HepG2 (cell line): ENCODE results near the gene TTLL8. TPM values are rescaled to one million over a fixed set of nuclear protein-coding genes. Genes with fewer than 3 reads are reported as not detected.

ENCODE experiments used
- ARNT2 ChIP-seq: sonication (generic); formaldehyde crosslinking; IDR thresholded peaks from 2 replicates; pipeline ENCODE4 v1.8.0; 2022; ENCODE audit warnings: mild to moderate bottlenecking, low read depth, missing genetic modification reagents, moderate library complexity
- ATF7 ChIP-seq, 2 experiments: fragments of 450-650 bp in 1 of 2; sonication (generic) in 1 of 2; formaldehyde crosslinking in 1 of 2; IDR thresholded peaks; 2 replicates each; pipeline versions ENCODE4 v1.4.0 to v1.6.1; 2016 to 2020; ENCODE audit warnings: antibody characterized with exemption in 1 of 2, mild to moderate bottlenecking in 1 of 2, missing genetic modification reagents in 1 of 2
- CREB1 ChIP-seq, 2 experiments: fragments of 450-650 bp in 1 of 2; IDR thresholded peaks; 2 replicates each; pipeline ENCODE4 v1.6.1; 2016 to 2017; ENCODE audit warnings: control low read depth in 1 of 2, mild to moderate bottlenecking in 1 of 2, missing compliant biosample characterization in 1 of 2, missing genetic modification characterization in 1 of 2
- ELF1 ChIP-seq: sonication (generic); formaldehyde crosslinking; IDR thresholded peaks from 2 replicates; pipeline ENCODE4 v1.4.0; 2020; ENCODE audit warnings: missing genetic modification reagents
- FIP1L1 ChIP-seq: fragments of 200-400 bp; formaldehyde crosslinking; IDR thresholded peaks from 2 replicates; pipeline ENCODE4 v1.6.1; 2018; ENCODE audit warnings: low read depth, mild to moderate bottlenecking, low read length, moderate library complexity, borderline replicate concordance; ENCODE audit not compliant: insufficient read depth
- FOXA1 ChIP-seq, 2 experiments: fragments of 450-650 bp in 1 of 2; sonication (generic) in 1 of 2; formaldehyde crosslinking in 1 of 2; IDR thresholded peaks; 2 replicates each; pipeline versions ENCODE4 v1.4.0 to v1.6.1; 2016 to 2020; ENCODE audit warnings: missing genetic modification reagents in 1 of 2
- LCORL ChIP-seq, 2 experiments: fragments of 450-650 bp in 1 of 2; sonication (generic) in 1 of 2; formaldehyde crosslinking in 1 of 2; IDR thresholded peaks; 2 replicates each; pipeline versions ENCODE4 v1.5.0 to v1.6.1; 2017 to 2020; ENCODE audit warnings: antibody characterized with exemption in 1 of 2, missing genetic modification reagents in 1 of 2
- NFATC3 ChIP-seq: sonication (generic); formaldehyde crosslinking; IDR thresholded peaks from 2 replicates; pipeline ENCODE4 v1.5.1; 2020; ENCODE audit warnings: mild to moderate bottlenecking, missing genetic modification reagents
- PHF20 ChIP-seq: sonication (generic); formaldehyde crosslinking; IDR thresholded peaks from 2 replicates; pipeline ENCODE4 v1.5.0; 2020; ENCODE audit warnings: mild to moderate bottlenecking, missing genetic modification reagents
- PLRG1 ChIP-seq: fragments of 450-650 bp; conservative IDR thresholded peaks from 2 replicates; pipeline ENCODE4 v1.6.1; 2016
- SMARCE1 ChIP-seq: fragments of 450-650 bp; IDR thresholded peaks from 2 replicates; pipeline ENCODE4 v1.6.1; 2017; ENCODE audit warnings: borderline replicate concordance
- ZFP1 ChIP-seq: IDR thresholded peaks from 2 replicates; pipeline ENCODE4 v1.6.1; 2016
- ZKSCAN1 ChIP-seq: fragments of 150-350 bp; IDR thresholded peaks from 2 replicates; pipeline ENCODE4 v1.6.1; 2014; ENCODE audit warnings: low read length
- ZNF34 ChIP-seq: sonication (generic); formaldehyde crosslinking; IDR thresholded peaks from 2 replicates; pipeline ENCODE4 v1.4.0; 2020; ENCODE audit warnings: mild to moderate bottlenecking, missing genetic modification reagents, borderline replicate concordance
- ZNF350 ChIP-seq: sonication (generic); formaldehyde crosslinking; IDR thresholded peaks from 2 replicates; pipeline ENCODE4 v1.4.0; 2020; ENCODE audit warnings: mild to moderate bottlenecking, low read depth, missing genetic modification reagents, borderline replicate concordance
- ZNF652 ChIP-seq: IDR thresholded peaks from 2 replicates; pipeline ENCODE4 v1.6.1; 2016; ENCODE audit warnings: low read depth, borderline replicate concordance
- ZNF776 ChIP-seq: sonication (generic); formaldehyde crosslinking; IDR thresholded peaks from 2 replicates; pipeline ENCODE4 v1.4.0; 2020; ENCODE audit warnings: mild to moderate bottlenecking, missing genetic modification reagents
- ZNF780A ChIP-seq: sonication (generic); formaldehyde crosslinking; IDR thresholded peaks from 2 replicates; pipeline ENCODE4 v1.8.0; 2022; ENCODE audit warnings: mild to moderate bottlenecking, missing genetic modification reagents, moderate library complexity
- ZNF83 ChIP-seq: sonication (generic); formaldehyde crosslinking; IDR thresholded peaks from 2 replicates; pipeline ENCODE4 v1.4.0; 2020; ENCODE audit warnings: missing genetic modification reagents, mild to moderate bottlenecking, borderline replicate concordance
- polyA plus RNA-seq, 8 experiments: library from polyadenylated mRNA; depleted of rRNA in 3 of 8; stranded (reverse) in 7 of 8; unstranded in 1 of 8; fragments of >200 nt; fragmentation: Illumina TruSeq in 4 of 8; extraction: Trizol in 4 of 8; gene quantifications; 2 replicates each; pipeline versions ENCODE4 v1.2.1 to v1.2.3, GENCODE V29; 2011 to 2016; ENCODE audit warnings: low read depth in 4 of 8, missing spikeins in 1 of 8, mixed read lengths in 1 of 8; ENCODE audit not compliant: insufficient read depth in 1 of 8
- total RNA-seq, 5 experiments: library from RNA; depleted of rRNA; stranded (reverse); fragments of >200 nt; fragmentation: Illumina TruSeq; extraction: Trizol; gene quantifications; 2 replicates each; pipeline ENCODE4 v1.2.3, GENCODE V29; 2016; ENCODE audit warnings: low read depth in 1 of 5
- TF ChIP-seq, protein P1 (sequence below): sonication (generic); formaldehyde crosslinking; IDR thresholded peaks from 2 replicates; pipeline ENCODE4 v1.4.0; 2020; ENCODE audit warnings: missing genetic modification reagents
- TF ChIP-seq, protein P2 (sequence below): sonication (generic); formaldehyde crosslinking; IDR thresholded peaks from 2 replicates; pipeline ENCODE4 v1.5.0; 2020; ENCODE audit warnings: mild to moderate bottlenecking, missing genetic modification reagents, moderate library complexity
- TF ChIP-seq, protein P3 (sequence below): sonication (generic); formaldehyde crosslinking; IDR thresholded peaks from 2 replicates; pipeline ENCODE4 v1.4.0; 2020; ENCODE audit warnings: missing genetic modification reagents

TTLL8 gene
- total and polyA plus RNA-seq, 2 of the 13 experiments (the other 11 are each of a cell fraction or from before 2014, with no cell fraction given), result not detected

DNA sequence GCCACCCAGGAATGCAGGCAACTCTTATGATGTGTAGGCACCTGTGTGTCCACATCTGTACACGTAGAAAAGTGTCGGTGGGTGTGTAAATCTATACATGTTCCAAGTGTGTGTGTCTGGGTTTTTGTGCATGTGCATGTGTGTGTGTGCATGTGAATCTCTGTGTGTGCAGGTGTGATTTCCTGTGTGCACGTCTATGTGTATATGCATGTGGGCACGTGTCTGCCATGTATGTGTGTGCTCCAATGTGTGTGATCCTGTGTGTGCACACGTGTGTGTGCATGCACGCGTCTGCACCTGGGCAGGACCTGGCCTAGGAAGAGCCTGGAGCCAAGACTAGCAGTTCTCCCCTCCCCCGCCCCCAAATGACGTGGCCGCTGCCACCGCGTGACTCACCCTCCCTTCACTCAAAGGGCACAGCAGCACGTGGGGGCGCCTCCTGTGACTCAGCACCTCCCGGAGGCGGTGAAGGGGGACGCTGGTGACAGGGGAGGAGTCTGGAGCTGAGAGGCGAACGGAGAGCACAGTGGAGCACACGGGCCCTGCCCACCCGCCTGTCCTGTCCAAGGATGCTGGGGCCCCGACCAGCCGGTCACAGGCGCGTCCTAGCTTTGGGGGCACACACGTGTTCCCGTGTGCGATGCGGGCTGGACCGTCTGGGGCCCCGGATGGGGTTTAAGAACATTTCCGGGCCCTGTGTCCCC lies 87.4 kb downstream of the TTLL8 start (continued):
- TF ChIP-seq, protein P1, sequence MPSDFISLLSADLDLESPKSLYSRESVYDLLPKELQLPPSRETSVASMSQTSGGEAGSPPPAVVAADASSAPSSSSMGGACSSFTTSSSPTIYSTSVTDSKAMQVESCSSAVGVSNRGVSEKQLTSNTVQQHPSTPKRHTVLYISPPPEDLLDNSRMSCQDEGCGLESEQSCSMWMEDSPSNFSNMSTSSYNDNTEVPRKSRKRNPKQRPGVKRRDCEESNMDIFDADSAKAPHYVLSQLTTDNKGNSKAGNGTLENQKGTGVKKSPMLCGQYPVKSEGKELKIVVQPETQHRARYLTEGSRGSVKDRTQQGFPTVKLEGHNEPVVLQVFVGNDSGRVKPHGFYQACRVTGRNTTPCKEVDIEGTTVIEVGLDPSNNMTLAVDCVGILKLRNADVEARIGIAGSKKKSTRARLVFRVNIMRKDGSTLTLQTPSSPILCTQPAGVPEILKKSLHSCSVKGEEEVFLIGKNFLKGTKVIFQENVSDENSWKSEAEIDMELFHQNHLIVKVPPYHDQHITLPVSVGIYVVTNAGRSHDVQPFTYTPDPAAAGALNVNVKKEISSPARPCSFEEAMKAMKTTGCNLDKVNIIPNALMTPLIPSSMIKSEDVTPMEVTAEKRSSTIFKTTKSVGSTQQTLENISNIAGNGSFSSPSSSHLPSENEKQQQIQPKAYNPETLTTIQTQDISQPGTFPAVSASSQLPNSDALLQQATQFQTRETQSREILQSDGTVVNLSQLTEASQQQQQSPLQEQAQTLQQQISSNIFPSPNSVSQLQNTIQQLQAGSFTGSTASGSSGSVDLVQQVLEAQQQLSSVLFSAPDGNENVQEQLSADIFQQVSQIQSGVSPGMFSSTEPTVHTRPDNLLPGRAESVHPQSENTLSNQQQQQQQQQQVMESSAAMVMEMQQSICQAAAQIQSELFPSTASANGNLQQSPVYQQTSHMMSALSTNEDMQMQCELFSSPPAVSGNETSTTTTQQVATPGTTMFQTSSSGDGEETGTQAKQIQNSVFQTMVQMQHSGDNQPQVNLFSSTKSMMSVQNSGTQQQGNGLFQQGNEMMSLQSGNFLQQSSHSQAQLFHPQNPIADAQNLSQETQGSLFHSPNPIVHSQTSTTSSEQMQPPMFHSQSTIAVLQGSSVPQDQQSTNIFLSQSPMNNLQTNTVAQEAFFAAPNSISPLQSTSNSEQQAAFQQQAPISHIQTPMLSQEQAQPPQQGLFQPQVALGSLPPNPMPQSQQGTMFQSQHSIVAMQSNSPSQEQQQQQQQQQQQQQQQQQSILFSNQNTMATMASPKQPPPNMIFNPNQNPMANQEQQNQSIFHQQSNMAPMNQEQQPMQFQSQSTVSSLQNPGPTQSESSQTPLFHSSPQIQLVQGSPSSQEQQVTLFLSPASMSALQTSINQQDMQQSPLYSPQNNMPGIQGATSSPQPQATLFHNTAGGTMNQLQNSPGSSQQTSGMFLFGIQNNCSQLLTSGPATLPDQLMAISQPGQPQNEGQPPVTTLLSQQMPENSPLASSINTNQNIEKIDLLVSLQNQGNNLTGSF (CRISPR knock-in tag), result no peak; the same call in 1 of the 2 replicates
- TF ChIP-seq ZFP1 (CRISPR knock-in tag) (no peak), PHF20 (CRISPR knock-in tag) (no peak), ZNF350 (CRISPR knock-in tag) (peak; percentile 51; the same call in 1 of the 2 replicates), NFATC3 (CRISPR knock-in tag) (no peak), SMARCE1 (no peak), ZNF780A (CRISPR knock-in tag) (0 out of 2 replicates have a peak, but pooled peaks have one; percentile 87), ZNF83 (CRISPR knock-in tag) (no peak), ZNF34 (CRISPR knock-in tag) (no peak), PLRG1 (no peak), FOXA1 (IDR thresholded peaks at IDR 0.05) (no peak), FOXA1 (CRISPR knock-in tag; IDR thresholded peaks at IDR 0.05) (peak; percentile 56; the same call in 1 of the 2 replicates), FIP1L1 (no peak), ZKSCAN1 (no peak), ARNT2 (CRISPR knock-in tag) (peak; percentile 79), LCORL (IDR thresholded peaks at IDR 0.05) (no peak), LCORL (CRISPR knock-in tag; IDR thresholded peaks at IDR 0.05) (peak; percentile 93), CREB1 (IDR thresholded peaks at IDR 0.05) (peak; percentile 96), CREB1 (CRISPR knock-in tag; IDR thresholded peaks at IDR 0.05) (peak; percentile 95; the same call in 1 of the 2 replicates), ZNF776 (no peak), ZNF652 (no peak), ELF1 (CRISPR knock-in tag) (peak; percentile 60; the same call in 1 of the 2 replicates), ATF7 (IDR thresholded peaks at IDR 0.05) (peak; percentile 66), ATF7 (CRISPR knock-in tag; IDR thresholded peaks at IDR 0.05) (peak; percentile 95)
- TF ChIP-seq, protein P2, sequence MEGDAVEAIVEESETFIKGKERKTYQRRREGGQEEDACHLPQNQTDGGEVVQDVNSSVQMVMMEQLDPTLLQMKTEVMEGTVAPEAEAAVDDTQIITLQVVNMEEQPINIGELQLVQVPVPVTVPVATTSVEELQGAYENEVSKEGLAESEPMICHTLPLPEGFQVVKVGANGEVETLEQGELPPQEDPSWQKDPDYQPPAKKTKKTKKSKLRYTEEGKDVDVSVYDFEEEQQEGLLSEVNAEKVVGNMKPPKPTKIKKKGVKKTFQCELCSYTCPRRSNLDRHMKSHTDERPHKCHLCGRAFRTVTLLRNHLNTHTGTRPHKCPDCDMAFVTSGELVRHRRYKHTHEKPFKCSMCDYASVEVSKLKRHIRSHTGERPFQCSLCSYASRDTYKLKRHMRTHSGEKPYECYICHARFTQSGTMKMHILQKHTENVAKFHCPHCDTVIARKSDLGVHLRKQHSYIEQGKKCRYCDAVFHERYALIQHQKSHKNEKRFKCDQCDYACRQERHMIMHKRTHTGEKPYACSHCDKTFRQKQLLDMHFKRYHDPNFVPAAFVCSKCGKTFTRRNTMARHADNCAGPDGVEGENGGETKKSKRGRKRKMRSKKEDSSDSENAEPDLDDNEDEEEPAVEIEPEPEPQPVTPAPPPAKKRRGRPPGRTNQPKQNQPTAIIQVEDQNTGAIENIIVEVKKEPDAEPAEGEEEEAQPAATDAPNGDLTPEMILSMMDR, result peak; percentile 47
- TF ChIP-seq, protein P3, sequence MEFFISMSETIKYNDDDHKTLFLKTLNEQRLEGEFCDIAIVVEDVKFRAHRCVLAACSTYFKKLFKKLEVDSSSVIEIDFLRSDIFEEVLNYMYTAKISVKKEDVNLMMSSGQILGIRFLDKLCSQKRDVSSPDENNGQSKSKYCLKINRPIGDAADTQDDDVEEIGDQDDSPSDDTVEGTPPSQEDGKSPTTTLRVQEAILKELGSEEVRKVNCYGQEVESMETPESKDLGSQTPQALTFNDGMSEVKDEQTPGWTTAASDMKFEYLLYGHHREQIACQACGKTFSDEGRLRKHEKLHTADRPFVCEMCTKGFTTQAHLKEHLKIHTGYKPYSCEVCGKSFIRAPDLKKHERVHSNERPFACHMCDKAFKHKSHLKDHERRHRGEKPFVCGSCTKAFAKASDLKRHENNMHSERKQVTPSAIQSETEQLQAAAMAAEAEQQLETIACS (CRISPR knock-in tag), result no peak; the same call in 1 of the 2 replicates
